Small intestine (tissue), 7 donors: ENCODE measurements around the gene PRR14L. TPM values are rescaled to one million over a fixed set of nuclear protein-coding genes. Genes with fewer than 3 reads are reported as not detected.
A peak's percentile ranks its signal among the peaks of the same experiment; 100 is the strongest.
"Not testable (repeated sequence)": the region's sequence is repeated elsewhere in the genome, so short reads cannot be mapped to it uniquely, and the experiment has no call there.

Source experiments
- DNase-seq, 2 donors: peaks; one replicate each; pipeline versions ENCODE4 v3.0.0 to v3.0.0-alpha.2; 2013
- FAIRE-seq: peaks from 2 replicates; lab custom pipeline; 2012; peaks lifted over from hg19 to GRCh38; lab: Jason Lieb, UNC
- H3K27ac ChIP-seq, 3 donors: one replicate each; pipeline ENCODE4 v1.5.1; 2013; ENCODE audit warnings: low read length in 2 of 3, mild to moderate bottlenecking in 2 of 3, control low read depth in 1 of 3, inconsistent platforms in 1 of 3, low read depth in 1 of 3, moderate library complexity in 1 of 3
- H3K27me3 ChIP-seq, 3 donors: one replicate each; pipeline ENCODE4 v1.6.1; 2013; ENCODE audit warnings: low read length in 3 of 3, inconsistent platforms in 1 of 3; ENCODE audit not compliant: control insufficient read depth in 3 of 3, insufficient read depth in 3 of 3
- H3K36me3 ChIP-seq, 3 donors: one replicate each; pipeline ENCODE4 v1.6.1; 2013; ENCODE audit warnings: low read length in 3 of 3, inconsistent platforms in 1 of 3, low read depth in 1 of 3, mild to moderate bottlenecking in 1 of 3, moderate library complexity in 1 of 3; ENCODE audit not compliant: control insufficient read depth in 3 of 3, insufficient read depth in 2 of 3
- H3K4me1 ChIP-seq, 3 donors: one replicate each; pipeline ENCODE4 v1.6.1; 2013; ENCODE audit warnings: low read length in 2 of 3, inconsistent platforms in 1 of 3, low read depth in 1 of 3, mild to moderate bottlenecking in 1 of 3, moderate library complexity in 1 of 3; ENCODE audit not compliant: control insufficient read depth in 3 of 3, insufficient read depth in 2 of 3
- H3K4me3 ChIP-seq, 3 donors: one replicate each; pipeline ENCODE4 v1.5.1; 2013; ENCODE audit warnings: low read length in 3 of 3, control low read depth in 1 of 3, inconsistent platforms in 1 of 3, low read depth in 1 of 3, mild to moderate bottlenecking in 1 of 3, moderate library complexity in 1 of 3
- H3K9me3 ChIP-seq, 2 donors: one replicate each; pipeline ENCODE4 v1.6.1; 2013; ENCODE audit warnings: low read depth in 1 of 2, low read length in 1 of 2; ENCODE audit not compliant: control insufficient read depth in 2 of 2, insufficient read depth in 1 of 2
- WGBS, 3 donors: extraction: QIAGEN DNeasy Blood & Tissue Kit; methylation state at CpG; one replicate each; pipeline ENCODE4 v1.1.7; 2013; 5-methylcytosine and 5-hydroxymethylcytosine counted together
- polyA plus RNA-seq, 4 donors: library from polyadenylated mRNA; stranded (reverse) in 3 of 4; unstranded in 1 of 4; fragments of 200-250 nt in 3 of 4; fragments of 120-200 nt in 1 of 4; gene quantifications; one replicate each; pipeline versions ENCODE4 v1.2.1 to v1.2.3, GENCODE V29; 2013
- donor health status: healthy with polysubstance abuse.
- donor health status: control.
- donor health status: control.
- donor health status: Bipolar disorder and iron deficiency.
- donor health status: healthy.

PRR14L gene
- polyA plus RNA-seq, 4 donors = 6.2 to 25.5 (median 9.3) TPM

DNA sequence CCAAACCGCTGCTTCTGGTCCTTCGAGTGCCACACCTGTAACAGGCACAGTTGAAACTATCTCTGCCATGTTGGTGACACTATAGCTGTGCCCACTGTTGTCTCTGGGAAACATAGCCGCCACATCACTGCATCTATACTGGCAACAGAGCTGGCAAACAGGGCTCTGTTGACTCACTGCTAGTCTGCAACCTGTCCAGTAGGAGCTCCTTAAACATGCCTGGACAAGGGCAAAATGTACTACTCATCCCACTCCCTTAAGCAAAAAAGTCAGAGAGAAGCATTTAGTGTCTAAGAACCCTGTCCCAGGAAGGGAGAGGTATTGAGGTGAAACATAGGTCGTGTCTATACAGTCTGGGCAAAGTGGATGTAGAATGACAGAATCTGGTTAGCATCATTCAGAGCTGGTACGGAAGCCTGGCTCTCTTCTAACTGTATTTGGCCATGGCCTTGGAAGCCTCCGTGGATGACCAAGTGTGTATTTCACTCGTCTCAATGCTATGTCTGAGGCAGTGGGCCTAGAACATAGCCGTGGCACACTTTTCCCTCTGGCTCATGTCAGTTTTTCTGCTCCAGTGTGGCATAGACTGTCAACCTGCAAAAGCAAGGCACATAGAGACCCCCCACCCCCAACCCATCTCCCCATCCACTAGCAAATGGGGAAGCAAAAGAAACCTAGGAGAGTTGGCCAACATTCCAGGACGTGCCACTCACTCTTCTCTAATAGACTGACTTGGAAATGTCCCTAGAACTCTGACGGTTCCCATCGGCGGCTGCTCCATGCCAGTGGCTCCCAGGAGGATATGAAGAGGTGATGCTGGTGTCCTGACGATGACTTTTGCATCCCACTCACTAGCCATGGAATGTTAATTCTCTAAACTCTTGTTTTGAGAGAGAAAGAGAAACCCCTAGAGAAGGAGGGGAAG, 66.5 kb downstream of the PRR14L start:
- DNase-seq (no peak), FAIRE-seq (no peak)
- Histone ChIP-seq H3K27ac (no peak overlapping the region), H3K27me3 (no peaks in the 10 kb centered on the region), H3K4me1 (no peaks in the 10 kb centered on the region), H3K4me3 (no peak overlapping the region), H3K9me3 (no peaks in the 10 kb centered on the region), H3K36me3 (peaks cover 0 to 49% (median 15%) of the 10 kb centered on the region in 3 donors)
- WGBS, 3 donors = 88 to 93% (median 92%) methylated on average over 13 of the region's 13 CpGs

DNA sequence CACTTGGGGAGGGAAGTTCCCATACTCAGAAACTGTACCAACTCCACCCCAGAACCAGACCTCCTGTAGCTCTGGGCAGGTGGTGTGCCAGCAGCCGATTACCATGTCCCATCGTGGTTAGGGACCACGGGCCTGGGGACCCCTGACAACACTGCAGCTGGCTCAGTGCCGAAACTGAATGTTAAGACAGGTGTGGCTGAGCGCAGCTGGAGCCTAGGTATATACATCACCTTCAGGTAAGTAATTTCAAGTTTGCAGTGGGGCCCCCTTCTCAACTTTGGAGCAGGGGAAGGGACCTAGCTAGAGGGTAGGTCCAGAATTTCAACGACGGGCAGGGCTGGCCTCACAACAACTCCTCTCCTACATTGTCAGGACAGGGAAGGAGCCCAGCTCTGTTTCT, 67.2 kb downstream of the PRR14L start:
- Histone ChIP-seq H3K27ac (no peak overlapping the region), H3K4me3 (no peak overlapping the region), H3K27me3 (no peaks in the 10 kb centered on the region), H3K9me3 (no peaks in the 10 kb centered on the region), H3K36me3 (peaks cover 0 to 46% (median 15%) of the 10 kb centered on the region in 3 donors), H3K4me1 (no peaks in the 10 kb centered on the region)
- 87 to 91% (median 91%) methylated on average over 7 of the region's 7 CpGs for WGBS, 3 donors
- no peak for FAIRE-seq
- no peak for DNase-seq

DNA sequence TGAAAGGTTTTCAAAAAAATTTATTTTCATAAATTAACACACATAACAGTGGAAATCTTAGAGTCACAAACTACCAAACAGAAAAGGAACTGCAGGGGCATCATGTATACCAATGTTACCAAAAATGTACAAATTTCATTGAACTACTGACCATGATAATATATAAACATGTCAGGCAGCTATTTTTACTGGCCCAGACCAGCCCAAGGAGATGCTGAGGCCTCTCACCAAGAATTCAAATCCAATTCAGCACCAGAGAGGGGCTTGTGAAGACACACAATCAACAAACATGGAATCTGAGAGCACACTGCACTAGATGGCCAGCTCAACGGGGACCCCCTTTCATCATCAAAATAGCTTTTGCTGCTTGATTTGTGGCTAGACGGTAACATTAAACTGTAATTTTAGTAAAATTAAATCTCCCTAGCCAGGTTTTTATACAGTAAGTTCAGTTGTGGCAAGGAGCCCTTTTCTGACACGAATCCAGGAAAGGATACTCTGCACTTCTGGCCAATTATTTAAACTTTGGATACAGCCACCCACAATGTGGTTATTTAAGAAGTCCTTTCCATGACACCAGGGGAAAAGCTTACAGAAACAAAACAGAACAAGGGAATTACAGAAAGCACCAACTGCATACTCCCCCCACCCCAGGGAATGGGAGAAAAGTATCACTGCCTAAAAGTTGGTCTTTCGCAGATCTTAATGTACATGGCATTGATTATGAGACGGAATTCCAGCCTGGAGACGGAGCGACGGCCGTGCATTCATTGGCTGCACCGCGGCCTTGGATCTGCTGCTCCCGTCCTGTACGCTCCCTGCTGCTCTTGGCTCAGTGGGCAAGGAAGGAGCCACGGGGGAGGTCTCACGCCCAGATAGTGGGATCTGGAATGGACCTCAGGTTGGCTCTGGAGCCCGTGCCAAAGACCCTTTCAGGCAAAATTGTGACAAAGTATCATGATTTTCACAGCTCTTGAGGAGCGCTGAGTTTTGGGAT, 68.3 kb downstream of the PRR14L start:
- 89 to 94% (median 93%) methylated on average over 17 of the region's 17 CpGs for WGBS, 3 donors
- FAIRE-seq = no peak

DNA sequence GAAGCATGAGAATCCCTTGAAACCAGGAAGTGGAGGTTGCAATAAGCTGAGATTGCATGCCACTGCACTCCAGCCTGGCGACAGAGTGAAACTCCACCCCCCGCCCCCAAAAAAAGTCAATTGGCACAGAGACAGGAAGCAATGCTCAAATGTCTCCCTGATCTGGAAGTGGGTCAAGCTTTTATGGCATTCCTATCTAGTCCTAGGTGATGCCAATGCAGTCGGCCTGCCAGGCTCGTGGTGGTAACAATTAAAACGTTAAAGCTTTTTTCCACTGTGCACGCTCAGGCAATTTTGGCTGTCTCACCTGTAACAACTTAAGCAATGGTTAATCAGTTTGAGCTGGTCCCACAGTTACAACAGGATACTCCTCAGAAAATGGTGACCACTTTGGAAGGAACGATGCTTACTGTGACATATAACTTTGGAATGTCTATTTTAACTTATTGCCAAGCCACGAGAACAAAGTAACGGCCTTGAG, 69.0 kb downstream of the PRR14L start:
- H3K4me1 ChIP-seq = no peaks in the 10 kb centered on the region
- H3K27me3 ChIP-seq = no peaks in the 10 kb centered on the region
- no peak overlapping the region for H3K4me3 ChIP-seq
- 23 to 56% (median 39%) methylated on average over 9 of the region's 9 CpGs for WGBS, 3 donors
- peak in 1 of 2 donors; percentile 36 for DNase-seq
- no peaks in the 10 kb centered on the region for H3K9me3 ChIP-seq
- H3K36me3 ChIP-seq = peaks cover 0 to 32% (median 13%) of the 10 kb centered on the region in 3 donors
- peak overlapping the region in 1 of 3 donors; percentile 12 for H3K27ac ChIP-seq
- FAIRE-seq = no peak

More for the DNA sequence above, 68.3 kb downstream of the PRR14L start:
- Histone ChIP-seq H3K4me1 (no peaks in the 10 kb centered on the region), H3K27ac (no peak overlapping the region), H3K36me3 (peaks cover 0 to 37% (median 15%) of the 10 kb centered on the region in 3 donors), H3K4me3 (no peak overlapping the region), H3K9me3 (no peaks in the 10 kb centered on the region), H3K27me3 (no peaks in the 10 kb centered on the region)
- no peak for DNase-seq

DNA sequence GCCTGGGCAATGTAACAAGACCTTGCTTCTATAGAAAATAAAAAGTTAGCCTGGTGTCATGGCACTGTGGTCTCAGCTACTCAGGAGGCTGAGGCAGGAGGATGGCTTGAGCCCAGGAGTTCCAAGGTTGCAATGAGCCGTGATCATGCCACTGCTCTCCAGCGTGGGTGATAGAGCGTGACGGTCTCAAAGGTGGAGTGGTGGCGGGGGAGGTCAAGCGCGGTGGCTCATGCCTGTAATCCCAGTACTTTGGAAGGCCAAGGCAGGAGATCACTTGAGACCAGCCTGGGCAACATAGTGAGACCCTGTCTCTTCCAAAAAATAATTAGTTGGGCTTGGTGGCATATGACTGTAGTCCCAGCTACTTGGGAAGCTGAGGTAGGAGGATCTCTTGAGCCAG, 71.2 kb downstream of the PRR14L start:
- H3K36me3 ChIP-seq = peaks cover 0 to 15% (median 4%) of the 10 kb centered on the region in 3 donors
- DNase-seq (no peak), FAIRE-seq (no peak)
- WGBS, 3 donors = 88 to 89% (median 88%) methylated on average over 7 of the region's 7 CpGs
- H3K9me3 ChIP-seq = no peaks in the 10 kb centered on the region
- H3K4me3 ChIP-seq = no peak overlapping the region
- no peak overlapping the region for H3K27ac ChIP-seq
- no peaks in the 10 kb centered on the region for H3K4me1 ChIP-seq
- no peaks in the 10 kb centered on the region for H3K27me3 ChIP-seq

DNA sequence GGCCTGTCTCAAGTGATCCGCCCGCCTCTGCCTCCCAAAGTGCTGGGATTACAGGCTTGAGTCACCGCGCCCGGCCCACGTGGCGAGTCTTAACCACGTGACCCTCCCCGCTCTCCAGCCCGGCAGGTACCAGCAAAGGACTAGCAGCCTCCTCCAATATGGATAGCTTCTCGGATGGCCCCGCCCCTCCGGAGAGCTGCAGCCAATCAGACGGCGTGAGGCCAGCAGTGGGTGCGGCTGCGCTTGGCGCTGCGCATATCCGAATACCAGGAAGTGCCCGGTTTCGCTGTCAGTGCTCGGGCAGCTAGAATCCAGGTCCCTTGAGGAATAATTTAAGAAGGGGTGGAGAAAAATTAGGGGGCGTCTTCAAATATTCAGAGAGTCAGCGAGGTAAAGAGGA, 73.2 kb downstream of the PRR14L start:
- H3K9me3 ChIP-seq = no peaks in the 10 kb centered on the region
- H3K36me3 ChIP-seq = no peaks in the 10 kb centered on the region
- H3K27me3 ChIP-seq = no peaks in the 10 kb centered on the region
- peak overlapping the region; percentile 50 to 76 (median 66) for H3K27ac ChIP-seq
- DNase-seq = peak; percentile 97 to 98
- H3K4me1 ChIP-seq = no peaks in the 10 kb centered on the region
- H3K4me3 ChIP-seq = peak overlapping the region in 2 of 3 donors; percentile 56 to 65
- 2 to 4% (median 2%) methylated on average over 25 of the region's 25 CpGs for WGBS, 3 donors
- peak; percentile 10 for FAIRE-seq

DNA sequence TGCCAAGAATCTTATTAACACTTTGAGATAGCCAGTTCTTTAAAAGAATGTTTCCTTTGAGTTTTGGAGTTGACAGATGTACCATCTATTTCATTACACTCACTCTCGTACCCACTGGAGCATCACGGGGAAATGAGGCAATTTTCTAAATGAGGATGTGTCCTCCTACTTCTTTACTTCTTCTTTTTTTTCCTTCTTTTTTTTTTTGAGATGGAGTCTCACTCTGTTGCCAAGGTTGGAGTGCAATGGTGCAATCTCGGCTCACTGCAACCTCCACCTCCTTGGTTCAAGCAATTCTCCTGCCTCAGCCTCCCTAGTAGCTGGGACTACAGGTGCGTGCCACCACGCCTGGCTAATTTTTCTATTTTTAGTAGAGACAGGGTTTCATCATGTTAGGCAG, 75.7 kb downstream of the PRR14L start:
- WGBS, 3 donors = 80 to 91% (median 88%) methylated on average over 5 of the region's 5 CpGs
- H3K4me3 ChIP-seq, FAIRE-seq: not testable (repeated sequence)

DNA sequence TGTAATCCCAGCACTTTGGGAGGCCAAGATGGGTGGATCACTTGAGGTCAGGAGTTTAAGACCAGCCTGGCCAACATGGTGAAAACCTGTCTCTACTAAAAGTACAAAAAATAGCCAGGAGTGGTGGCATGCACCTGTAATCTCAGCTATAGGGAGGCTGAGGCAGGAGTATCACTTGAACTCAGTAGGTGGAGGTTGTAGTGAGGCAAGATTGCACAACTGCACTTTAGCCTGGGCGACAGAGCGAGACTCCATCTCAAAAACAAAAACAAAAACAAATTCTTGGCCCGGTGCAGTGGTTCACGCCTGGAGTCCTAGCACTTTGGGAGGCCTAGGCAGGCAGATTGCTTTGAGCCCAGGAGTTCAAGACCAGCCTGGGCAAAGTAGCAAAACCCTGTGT, 81.1 kb downstream of the PRR14L start:
- H3K4me3 ChIP-seq, H3K4me1 ChIP-seq, H3K27ac ChIP-seq, H3K27me3 ChIP-seq, DNase-seq, H3K36me3 ChIP-seq, H3K9me3 ChIP-seq, FAIRE-seq: not testable (repeated sequence)
- 71 to 89% (median 83%) methylated on average over 4 of the region's 4 CpGs for WGBS, 3 donors

More for the DNA sequence above, 75.7 kb downstream of the PRR14L start:
- H3K4me1 ChIP-seq, H3K9me3 ChIP-seq, H3K36me3 ChIP-seq, H3K27ac ChIP-seq, DNase-seq, H3K27me3 ChIP-seq: not testable (repeated sequence)
